Neural progenitor cell (in vitro differentiated cells): ENCODE results near the gene EYS. TPM values are rescaled to one million over a fixed set of nuclear protein-coding genes. Genes with fewer than 3 reads are reported as not detected.

ENCODE experiments used
- DNase-seq: peaks from one replicate; pipeline ENCODE4 v3.0.0-alpha.2; 2016; ENCODE audit warnings: low spot score
- H2AFZ ChIP-seq: fragments of 200-600 bp; sonication (generic); replicated peaks from 2 replicates; pipeline ENCODE4 v1.6.1; 2016; ENCODE audit warnings: antibody characterized with exemption
- H3F3A ChIP-seq: fragments of 200-600 bp; sonication (generic); 2 replicates; pipeline ENCODE4 v1.6.1; 2016; ENCODE audit warnings: antibody characterized with exemption, low read depth
- H3K27ac ChIP-seq: fragments of 200-600 bp; sonication (generic); 2 replicates; pipeline ENCODE4 v1.5.1; 2016; ENCODE audit warnings: mild to moderate bottlenecking
- H3K27me3 ChIP-seq: fragments of 200-600 bp; sonication (generic); 2 replicates; pipeline ENCODE4 v1.6.1; 2016; ENCODE audit warnings: mild to moderate bottlenecking, moderate library complexity
- H3K36me3 ChIP-seq: fragments of 200-600 bp; sonication (generic); 2 replicates; pipeline ENCODE4 v1.5.1; 2016
- H3K4me1 ChIP-seq: fragments of 200-600 bp; sonication (generic); 2 replicates; pipeline ENCODE4 v1.6.1; 2016; ENCODE audit warnings: mixed run types
- H3K4me2 ChIP-seq: fragments of 200-600 bp; sonication (generic); 2 replicates; pipeline ENCODE4 v1.6.1; 2016
- H3K4me3 ChIP-seq: fragments of 200-600 bp; sonication (generic); 2 replicates; pipeline ENCODE4 v1.5.1; 2016
- H3K79me2 ChIP-seq: fragments of 200-600 bp; sonication (generic); 2 replicates; pipeline ENCODE4 v1.6.1; 2016; ENCODE audit warnings: low read depth
- H3K9ac ChIP-seq: fragments of 200-600 bp; sonication (generic); 2 replicates; pipeline ENCODE4 v1.6.1; 2016
- H3K9me3 ChIP-seq: fragments of 200-600 bp; sonication (generic); 2 replicates; pipeline ENCODE4 v1.5.1; 2016; ENCODE audit warnings: low read depth
- H4K20me1 ChIP-seq: fragments of 200-600 bp; sonication (generic); 2 replicates; pipeline ENCODE4 v1.6.1; 2016; ENCODE audit warnings: low read depth
- H3K27ac Mint-ChIP-seq: 3 replicates; pipeline ENCODE4 v1.8.0; 2021; ENCODE audit warnings: mixed read lengths
- H3K27me3 Mint-ChIP-seq: 2 replicates; pipeline ENCODE4 v1.8.0; 2022; ENCODE audit warnings: low read depth, mild to moderate bottlenecking, inconsistent platforms, moderate library complexity, mixed read lengths; ENCODE audit not compliant: insufficient read depth
- H3K36me3 Mint-ChIP-seq: 3 replicates; pipeline ENCODE4 v1.8.0; 2021; ENCODE audit warnings: mixed read lengths
- H3K4me1 Mint-ChIP-seq: 3 replicates; pipeline ENCODE4 v1.8.0; 2021; ENCODE audit warnings: mixed read lengths
- H3K4me3 Mint-ChIP-seq: 3 replicates; pipeline ENCODE4 v1.8.0; 2021; ENCODE audit warnings: mild to moderate bottlenecking, moderate library complexity, mixed read lengths
- H3K9me3 Mint-ChIP-seq: 3 replicates; pipeline ENCODE4 v1.8.0; 2020; ENCODE audit warnings: mixed read lengths
- CTCF ChIP-seq: fragments of 200-600 bp; sonication (generic); IDR thresholded peaks from 2 replicates; pipeline ENCODE4 v1.5.1; 2017; ENCODE audit warnings: antibody characterized with exemption, mild to moderate bottlenecking
- EZH2 ChIP-seq: fragments of 200-600 bp; sonication (generic); IDR thresholded peaks from 2 replicates; pipeline ENCODE4 v1.6.1; 2017; ENCODE audit warnings: antibody characterized with exemption, mild to moderate bottlenecking, moderate library complexity
- EZH2phosphoT487 ChIP-seq: fragments of 200-600 bp; sonication (generic); IDR thresholded peaks from 2 replicates; pipeline ENCODE4 v1.6.1; 2017; ENCODE audit warnings: antibody characterized with exemption
- total RNA-seq: library from RNA; depleted of rRNA; stranded (reverse); fragments of >200 nt; gene quantifications from 2 replicates; pipeline ENCODE4 v1.2.3, GENCODE V29; 2015; ENCODE audit warnings: low replicate concordance

Gene EYS
- total RNA-seq, 1 donor from 2014 or later, result not detected

- Histone ChIP-seq H3K36me3 (no peaks in the 10 kb centered on the region), H3K27ac (no peak overlapping the region), H3K9me3 (no peaks in the 10 kb centered on the region), H3F3A (no peaks in the 10 kb centered on the region), H3K79me2 (no peaks in the 10 kb centered on the region), H3K9ac (no peak overlapping the region), H3K27me3 (no peaks in the 10 kb centered on the region), H3K4me2 (no peak overlapping the region), H3K4me1 (no peaks in the 10 kb centered on the region), H2AFZ (no peak overlapping the region), H3K4me3 (no peak overlapping the region), H4K20me1 (no peaks in the 10 kb centered on the region)
- H3K4me3 Mint-ChIP-seq, result no peak overlapping the region
- H3K4me1 Mint-ChIP-seq, result no peaks in the 10 kb centered on the region
- DNase-seq, result no peak
- H3K27me3 Mint-ChIP-seq, result peaks cover 3% of the 10 kb centered on the region
- H3K36me3 Mint-ChIP-seq, result no peaks in the 10 kb centered on the region
- H3K27ac Mint-ChIP-seq, result no peak overlapping the region
- no peak for TF ChIP-seq CTCF
- no peak for TF ChIP-seq EZH2phosphoT487
- TF ChIP-seq EZH2, result no peak
- peaks cover 3% of the 10 kb centered on the region for H3K9me3 Mint-ChIP-seq
These were observed 1962.2 kb downstream of the EYS start for GRCh38 chr6:63744810-63745209.

- Mint-ChIP-seq H3K36me3 (no peaks in the 10 kb centered on the region), H3K27me3 (no peaks in the 10 kb centered on the region), H3K27ac (no peak overlapping the region), H3K9me3 (peaks cover 3% of the 10 kb centered on the region), H3K4me1 (no peaks in the 10 kb centered on the region), H3K4me3 (no peak overlapping the region)
- no peak overlapping the region for H3K4me3 ChIP-seq
- DNase-seq, result no peak
- no peaks in the 10 kb centered on the region for H4K20me1 ChIP-seq
- H3K4me1 ChIP-seq, result no peaks in the 10 kb centered on the region
- no peaks in the 10 kb centered on the region for H3K27me3 ChIP-seq
- TF ChIP-seq EZH2, result no peak
- TF ChIP-seq CTCF, result no peak
- TF ChIP-seq EZH2phosphoT487, result no peak
- H2AFZ ChIP-seq, result no peak overlapping the region
- H3K36me3 ChIP-seq, result no peaks in the 10 kb centered on the region
- H3K79me2 ChIP-seq, result no peaks in the 10 kb centered on the region
- no peaks in the 10 kb centered on the region for H3K9me3 ChIP-seq
- no peak overlapping the region for H3K27ac ChIP-seq
- no peak overlapping the region for H3K4me2 ChIP-seq
- no peaks in the 10 kb centered on the region for H3F3A ChIP-seq
- H3K9ac ChIP-seq, result no peak overlapping the region
These were observed 1963.3 kb downstream of the EYS start for GRCh38 chr6:63743691-63744090.

GRCh38 chr6:63742060-63742459 is 1965.0 kb downstream of the EYS start:
- Histone ChIP-seq H4K20me1 (no peaks in the 10 kb centered on the region), H3K4me3 (no peak overlapping the region), H3K79me2 (no peaks in the 10 kb centered on the region), H3K9me3 (no peaks in the 10 kb centered on the region), H3K9ac (no peak overlapping the region), H3K27ac (no peak overlapping the region), H3F3A (no peaks in the 10 kb centered on the region), H3K27me3 (no peaks in the 10 kb centered on the region), H3K36me3 (no peaks in the 10 kb centered on the region), H3K4me2 (no peak overlapping the region), H2AFZ (no peak overlapping the region), H3K4me1 (no peaks in the 10 kb centered on the region)
- Mint-ChIP-seq H3K27ac (no peak overlapping the region), H3K4me1 (no peaks in the 10 kb centered on the region), H3K36me3 (no peaks in the 10 kb centered on the region), H3K9me3 (no peaks in the 10 kb centered on the region), H3K4me3 (no peak overlapping the region), H3K27me3 (no peaks in the 10 kb centered on the region)
- no peak for TF ChIP-seq CTCF
- no peak for TF ChIP-seq EZH2phosphoT487
- TF ChIP-seq EZH2, result no peak
- DNase-seq, result no peak

GRCh38 chr6:63740709-63741108 is 1966.3 kb downstream of the EYS start:
- H4K20me1 ChIP-seq, result no peaks in the 10 kb centered on the region
- H3K9me3 ChIP-seq, result no peaks in the 10 kb centered on the region
- H3K27ac ChIP-seq, result no peak overlapping the region
- no peak overlapping the region for H3K4me3 ChIP-seq
- H3K27me3 Mint-ChIP-seq, result no peaks in the 10 kb centered on the region
- H3K9me3 Mint-ChIP-seq, result peaks cover 1% of the 10 kb centered on the region
- no peak overlapping the region for H3K4me3 Mint-ChIP-seq
- no peaks in the 10 kb centered on the region for H3K79me2 ChIP-seq
- no peak overlapping the region for H3K4me2 ChIP-seq
- H3K4me1 ChIP-seq, result no peaks in the 10 kb centered on the region
- H2AFZ ChIP-seq, result no peak overlapping the region
- H3K27me3 ChIP-seq, result no peaks in the 10 kb centered on the region
- H3K4me1 Mint-ChIP-seq, result no peaks in the 10 kb centered on the region
- no peaks in the 10 kb centered on the region for H3F3A ChIP-seq
- H3K36me3 Mint-ChIP-seq, result no peaks in the 10 kb centered on the region
- no peaks in the 10 kb centered on the region for H3K36me3 ChIP-seq
- no peak overlapping the region for H3K27ac Mint-ChIP-seq
- TF ChIP-seq CTCF (no peak), EZH2 (no peak), EZH2phosphoT487 (no peak)
- no peak for DNase-seq
- no peak overlapping the region for H3K9ac ChIP-seq
